ENCODE data around the gene ARHGAP21.
"Not testable (repeated sequence)": the region's sequence is repeated elsewhere in the genome, so short reads cannot be mapped to it uniquely, and the experiment has no call there.

ARHGAP21 gene

DNA sequence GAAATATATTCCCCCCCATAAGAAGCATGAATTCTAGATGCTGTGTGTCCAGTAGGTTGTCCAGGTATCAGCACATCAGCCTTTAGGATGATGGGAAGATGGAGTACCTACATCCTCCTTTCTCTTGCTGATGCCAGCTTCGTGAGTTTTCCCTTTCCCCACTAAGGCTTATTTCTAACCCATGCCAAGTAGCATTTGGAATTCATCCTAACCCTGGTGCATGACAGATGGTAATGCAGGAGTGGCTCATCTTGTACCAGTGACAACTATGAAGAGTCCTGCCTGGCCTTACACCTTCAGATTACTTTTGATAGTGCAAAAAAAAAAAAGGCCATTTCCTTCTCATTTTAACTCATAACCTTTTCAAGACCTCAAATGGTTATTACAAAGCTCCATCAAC, 58.7 kb downstream of the ARHGAP21 start:
- H3K9ac ChIP-seq (ENCODE audit: low read depth, low read length, poor library complexity, severe bottlenecking): no peak overlapping the region
- H3K9me3 ChIP-seq (ENCODE audit: insufficient read depth, low read depth, low read length): no peaks in the 10 kb centered on the region
- no peaks in the 10 kb centered on the region for H3K27me3 ChIP-seq (ENCODE audit: insufficient read depth, low read length, poor library complexity, severe bottlenecking)
- H3K79me2 ChIP-seq (ENCODE audit: insufficient read depth, low read length): no peaks in the 10 kb centered on the region
- H4K20me1 ChIP-seq (ENCODE audit: insufficient read depth, low read length, poor library complexity, severe bottlenecking): no peaks in the 10 kb centered on the region
- H3K4me2 ChIP-seq (ENCODE audit: low read depth, low read length, poor library complexity, severe bottlenecking): no peak overlapping the region
- H3K4me3 ChIP-seq (ENCODE audit: low read length, poor library complexity, severe bottlenecking): no peak overlapping the region
- H3K4me1 ChIP-seq (ENCODE audit: insufficient read depth, low read length, poor library complexity, severe bottlenecking): no peaks in the 10 kb centered on the region
- no peaks in the 10 kb centered on the region for H3F3A ChIP-seq (ENCODE audit: low read depth)
- no peak for TF ChIP-seq EZH2phosphoT487 (IDR thresholded peaks at IDR 0.05; ENCODE audit: borderline replicate concordance)
- no peak for TF ChIP-seq CTCF (conservative IDR thresholded peaks at IDR 0.05; ENCODE audit: low read length)
- no peak overlapping the region for H2AFZ ChIP-seq (ENCODE audit: low read length)
- peaks cover 10% of the 10 kb centered on the region; the same call in 1 of the 2 replicates for H3K36me3 ChIP-seq (ENCODE audit: insufficient read depth, low read length)
- H3K9me2 ChIP-seq (replicated peaks; ENCODE audit: low read depth, low read length): no peaks in the 10 kb centered on the region

GRCh38 chr10:24661376-24661775, 62.3 kb downstream of the ARHGAP21 start:
- TF ChIP-seq EZH2phosphoT487 (IDR thresholded peaks at IDR 0.05; ENCODE audit: borderline replicate concordance): no peak
- no peak for TF ChIP-seq CTCF (conservative IDR thresholded peaks at IDR 0.05; ENCODE audit: low read length)
- no peaks in the 10 kb centered on the region for H4K20me1 ChIP-seq (ENCODE audit: insufficient read depth, low read length, poor library complexity, severe bottlenecking)
- H3K9me3 ChIP-seq (ENCODE audit: insufficient read depth, low read depth, low read length): no peaks in the 10 kb centered on the region
- H3K36me3 ChIP-seq (ENCODE audit: insufficient read depth, low read length): peaks cover 5% of the 10 kb centered on the region; the same call in 1 of the 2 replicates
- H3K4me2 ChIP-seq (ENCODE audit: low read depth, low read length, poor library complexity, severe bottlenecking): no peak overlapping the region
- H3K4me3 ChIP-seq (ENCODE audit: low read length, poor library complexity, severe bottlenecking): no peak overlapping the region
- no peaks in the 10 kb centered on the region for H3F3A ChIP-seq (ENCODE audit: low read depth)
- no peaks in the 10 kb centered on the region for H3K79me2 ChIP-seq (ENCODE audit: insufficient read depth, low read length)
- no peaks in the 10 kb centered on the region for H3K9me2 ChIP-seq (replicated peaks; ENCODE audit: low read depth, low read length)
- H3K4me1 ChIP-seq (ENCODE audit: insufficient read depth, low read length, poor library complexity, severe bottlenecking): no peaks in the 10 kb centered on the region
- no peak overlapping the region for H3K9ac ChIP-seq (ENCODE audit: low read depth, low read length, poor library complexity, severe bottlenecking)
- no peaks in the 10 kb centered on the region for H3K27me3 ChIP-seq (ENCODE audit: insufficient read depth, low read length, poor library complexity, severe bottlenecking)
- H2AFZ ChIP-seq (ENCODE audit: low read length): no peak overlapping the region

GRCh38 chr10:24658319-24658718, 65.4 kb downstream of the ARHGAP21 start:
- not testable (repeated sequence) for H3K36me3 ChIP-seq (ENCODE audit: insufficient read depth, low read length); H3K4me3 ChIP-seq (ENCODE audit: low read length, poor library complexity, severe bottlenecking); H3K27me3 ChIP-seq (ENCODE audit: insufficient read depth, low read length, poor library complexity, severe bottlenecking); H4K20me1 ChIP-seq (ENCODE audit: insufficient read depth, low read length, poor library complexity, severe bottlenecking); H3K79me2 ChIP-seq (ENCODE audit: insufficient read depth, low read length); H3K4me2 ChIP-seq (ENCODE audit: low read depth, low read length, poor library complexity, severe bottlenecking); H3K9me3 ChIP-seq (ENCODE audit: insufficient read depth, low read depth, low read length); H3K9ac ChIP-seq (ENCODE audit: low read depth, low read length, poor library complexity, severe bottlenecking); H3F3A ChIP-seq (ENCODE audit: low read depth); H3K9me2 ChIP-seq (replicated peaks; ENCODE audit: low read depth, low read length); H3K4me1 ChIP-seq (ENCODE audit: insufficient read depth, low read length, poor library complexity, severe bottlenecking); H2AFZ ChIP-seq (ENCODE audit: low read length)

DNA sequence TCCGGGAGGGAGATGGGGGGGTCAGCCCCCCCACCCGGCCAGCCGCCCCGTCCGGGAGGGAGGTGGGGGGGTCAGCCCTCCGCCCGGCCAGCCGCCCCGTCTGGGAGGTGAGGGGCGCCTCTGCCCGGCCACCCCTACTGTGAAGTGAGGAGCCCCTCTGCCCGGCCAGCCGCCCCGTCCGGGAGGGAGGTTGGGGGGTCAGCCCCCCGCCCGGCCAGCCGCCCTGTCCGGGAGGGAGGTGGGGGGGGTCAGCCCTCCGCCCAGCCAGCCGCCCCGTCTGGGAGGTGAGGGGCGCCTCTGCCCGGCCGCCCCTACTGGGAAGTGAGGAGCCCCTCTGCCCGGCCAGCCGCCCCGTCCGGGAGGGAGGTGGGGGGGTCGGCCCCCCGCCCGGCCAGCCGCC, 67.4 kb downstream of the ARHGAP21 start:
- H3K4me3 ChIP-seq (ENCODE audit: low read length, poor library complexity, severe bottlenecking); H3K9ac ChIP-seq (ENCODE audit: low read depth, low read length, poor library complexity, severe bottlenecking); H3F3A ChIP-seq (ENCODE audit: low read depth); H3K9me2 ChIP-seq (replicated peaks; ENCODE audit: low read depth, low read length); H4K20me1 ChIP-seq (ENCODE audit: insufficient read depth, low read length, poor library complexity, severe bottlenecking); H3K4me2 ChIP-seq (ENCODE audit: low read depth, low read length, poor library complexity, severe bottlenecking); H3K9me3 ChIP-seq (ENCODE audit: insufficient read depth, low read depth, low read length); H3K27me3 ChIP-seq (ENCODE audit: insufficient read depth, low read length, poor library complexity, severe bottlenecking); H2AFZ ChIP-seq (ENCODE audit: low read length); H3K4me1 ChIP-seq (ENCODE audit: insufficient read depth, low read length, poor library complexity, severe bottlenecking); H3K79me2 ChIP-seq (ENCODE audit: insufficient read depth, low read length); H3K36me3 ChIP-seq (ENCODE audit: insufficient read depth, low read length): not testable (repeated sequence)

Data from Loucy (cell line).